OCI-LY1 (cell line): Measurements from ENCODE around the gene AGPAT2.

Experiments
- H2AFZ ChIP-seq: fragments of 200-600 bp; sonication (generic), shearing (Covaris generic); 2 replicates; pipeline ENCODE4 v1.6.0; 2014; ENCODE audit warnings: antibody characterized with exemption, mild to moderate bottlenecking, low read length
- H3F3A ChIP-seq: fragments of 200-600 bp; sonication (generic), shearing (Covaris generic); 2 replicates; pipeline ENCODE4 v1.6.0; 2014; ENCODE audit warnings: mild to moderate bottlenecking, antibody characterized with exemption, low read length, moderate library complexity; ENCODE audit not compliant: insufficient read depth
- H3K27ac ChIP-seq: fragments of 200-600 bp; sonication (generic); 2 replicates; pipeline ENCODE4 v1.5.1; 2014; ENCODE audit warnings: low read length, mixed run types, mild to moderate bottlenecking, low read depth; ENCODE audit not compliant: poor library complexity, severe bottlenecking
- H3K27me3 ChIP-seq: fragments of 200-600 bp; sonication (generic); 2 replicates; pipeline ENCODE4 v1.6.0; 2014; ENCODE audit warnings: antibody characterized with exemption, mild to moderate bottlenecking, low read length, moderate library complexity; ENCODE audit not compliant: insufficient read depth
- H3K36me3 ChIP-seq: fragments of 200-600 bp; sonication (generic); 2 replicates; pipeline ENCODE4 v1.6.1; 2014; ENCODE audit warnings: mild to moderate bottlenecking, antibody characterized with exemption, low read length, moderate library complexity, mixed read lengths; ENCODE audit not compliant: insufficient read depth
- H3K4me1 ChIP-seq: fragments of 200-600 bp; sonication (generic); 2 replicates; pipeline ENCODE4 v1.5.1; 2014; ENCODE audit warnings: mild to moderate bottlenecking, low read length, moderate library complexity; ENCODE audit not compliant: insufficient read depth, severe bottlenecking
- H3K4me2 ChIP-seq: fragments of 200-600 bp; sonication (generic), shearing (Covaris generic); 2 replicates; pipeline ENCODE4 v1.6.1; 2014; ENCODE audit warnings: low read length
- H3K4me3 ChIP-seq: fragments of 200-600 bp; sonication (generic); 2 replicates; pipeline ENCODE4 v1.5.1; 2014; ENCODE audit warnings: low read length, low read depth, mild to moderate bottlenecking, mixed read lengths; ENCODE audit not compliant: poor library complexity, severe bottlenecking
- H3K79me2 ChIP-seq: fragments of 200-600 bp; shearing (Covaris generic); 2 replicates; pipeline ENCODE4 v1.6.1; 2016; ENCODE audit warnings: mixed run types, low read length, mixed read lengths; ENCODE audit not compliant: insufficient read depth
- H3K9ac ChIP-seq: fragments of 200-600 bp; sonication (generic), shearing (Covaris generic); 2 replicates; pipeline ENCODE4 v1.6.1; 2014; ENCODE audit warnings: mild to moderate bottlenecking, low read length, mixed read lengths
- H3K9me2 ChIP-seq: fragments of 200-600 bp; sonication (generic), shearing (Covaris generic); 2 replicates; pipeline ENCODE4 v1.6.1; 2014; ENCODE audit warnings: low read depth, mild to moderate bottlenecking, low read length, mixed read lengths
- H3K9me3 ChIP-seq: fragments of 200-600 bp; shearing (Covaris generic); 2 replicates; pipeline ENCODE4 v1.6.1; 2014; ENCODE audit warnings: low read length, mixed read lengths
- H4K20me1 ChIP-seq: fragments of 200-600 bp; sonication (generic), shearing (Covaris generic); 2 replicates; pipeline ENCODE4 v1.6.0; 2016; ENCODE audit warnings: mild to moderate bottlenecking, low read length; ENCODE audit not compliant: insufficient read depth
- EZH2 ChIP-seq: fragments of 200-600 bp; sonication (generic), shearing (Covaris generic); IDR thresholded peaks from 2 replicates; pipeline ENCODE4 v1.8.0; 2017; ENCODE audit warnings: borderline replicate concordance, mixed run types, mild to moderate bottlenecking, antibody characterized with exemption, low read length, moderate library complexity, mixed read lengths
- TF ChIP-seq, protein P1 (sequence below): fragments of 200-600 bp; sonication (generic), shearing (Covaris generic); IDR thresholded peaks from 2 replicates; pipeline ENCODE4 v1.5.1; 2017; ENCODE audit warnings: mild to moderate bottlenecking, antibody characterized with exemption, low read length, moderate library complexity, mixed read lengths

Gene AGPAT2

DNA sequence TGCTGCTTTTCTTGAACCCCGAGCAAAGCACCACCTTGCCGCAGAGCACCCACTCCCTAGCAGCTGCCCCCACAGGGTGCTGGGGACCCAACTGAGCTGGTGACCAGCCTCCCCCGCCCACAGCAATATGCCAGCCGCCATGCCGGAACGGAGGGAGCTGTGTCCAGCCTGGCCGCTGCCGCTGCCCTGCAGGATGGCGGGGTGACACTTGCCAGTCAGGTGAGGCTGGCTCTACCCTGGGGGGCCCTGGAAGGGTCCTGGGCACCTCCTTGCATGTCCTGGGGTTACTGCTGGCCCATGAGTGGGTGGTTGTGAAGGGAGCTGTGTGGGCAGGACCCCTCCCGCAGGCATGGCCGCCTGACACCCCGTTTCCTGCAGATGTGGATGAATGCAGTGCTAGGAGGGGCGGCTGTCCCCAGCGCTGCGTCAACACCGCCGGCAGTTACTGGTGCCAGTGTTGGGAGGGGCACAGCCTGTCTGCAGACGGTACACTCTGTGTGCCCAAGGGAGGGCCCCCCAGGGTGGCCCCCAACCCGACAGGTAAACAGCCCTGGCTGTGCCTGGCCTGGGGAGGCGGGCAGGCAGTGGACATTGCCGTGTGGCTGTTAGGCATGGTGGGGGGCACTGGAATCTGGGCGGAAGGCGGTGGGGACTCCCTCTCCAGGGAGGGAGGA, 17.3 kb downstream of the AGPAT2 start:
- Histone ChIP-seq H3K9me3 (no peaks in the 10 kb centered on the region), H2AFZ (no peak overlapping the region), H3K9me2 (no peaks in the 10 kb centered on the region), H3K27me3 (peaks cover 18% of the 10 kb centered on the region; the same call in 1 of the 2 replicates), H4K20me1 (no peaks in the 10 kb centered on the region), H3K9ac (no peak overlapping the region), H3K4me1 (no peaks in the 10 kb centered on the region), H3K4me3 (no peak overlapping the region), H3K36me3 (no peaks in the 10 kb centered on the region), H3K27ac (no peak overlapping the region), H3K79me2 (no peaks in the 10 kb centered on the region), H3K4me2 (no peak overlapping the region), H3F3A (no peaks in the 10 kb centered on the region)
- TF ChIP-seq, protein P1, sequence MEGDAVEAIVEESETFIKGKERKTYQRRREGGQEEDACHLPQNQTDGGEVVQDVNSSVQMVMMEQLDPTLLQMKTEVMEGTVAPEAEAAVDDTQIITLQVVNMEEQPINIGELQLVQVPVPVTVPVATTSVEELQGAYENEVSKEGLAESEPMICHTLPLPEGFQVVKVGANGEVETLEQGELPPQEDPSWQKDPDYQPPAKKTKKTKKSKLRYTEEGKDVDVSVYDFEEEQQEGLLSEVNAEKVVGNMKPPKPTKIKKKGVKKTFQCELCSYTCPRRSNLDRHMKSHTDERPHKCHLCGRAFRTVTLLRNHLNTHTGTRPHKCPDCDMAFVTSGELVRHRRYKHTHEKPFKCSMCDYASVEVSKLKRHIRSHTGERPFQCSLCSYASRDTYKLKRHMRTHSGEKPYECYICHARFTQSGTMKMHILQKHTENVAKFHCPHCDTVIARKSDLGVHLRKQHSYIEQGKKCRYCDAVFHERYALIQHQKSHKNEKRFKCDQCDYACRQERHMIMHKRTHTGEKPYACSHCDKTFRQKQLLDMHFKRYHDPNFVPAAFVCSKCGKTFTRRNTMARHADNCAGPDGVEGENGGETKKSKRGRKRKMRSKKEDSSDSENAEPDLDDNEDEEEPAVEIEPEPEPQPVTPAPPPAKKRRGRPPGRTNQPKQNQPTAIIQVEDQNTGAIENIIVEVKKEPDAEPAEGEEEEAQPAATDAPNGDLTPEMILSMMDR, result no peak
- TF ChIP-seq EZH2, result no peak

- Histone ChIP-seq H3F3A (no peaks in the 10 kb centered on the region), H3K4me1 (no peaks in the 10 kb centered on the region), H4K20me1 (no peaks in the 10 kb centered on the region), H3K4me3 (no peak overlapping the region), H3K9ac (no peak overlapping the region), H3K36me3 (no peaks in the 10 kb centered on the region), H3K79me2 (no peaks in the 10 kb centered on the region), H3K9me2 (no peaks in the 10 kb centered on the region), H3K27me3 (peaks cover 18% of the 10 kb centered on the region; the same call in 1 of the 2 replicates), H3K4me2 (no peak overlapping the region), H2AFZ (no peak overlapping the region), H3K9me3 (no peaks in the 10 kb centered on the region), H3K27ac (no peak overlapping the region)
- no peak for TF ChIP-seq EZH2
- TF ChIP-seq, protein P1, result no peak
Measured at GRCh38 chr9:136668983-136669790, 18.1 kb downstream of the AGPAT2 start.

DNA sequence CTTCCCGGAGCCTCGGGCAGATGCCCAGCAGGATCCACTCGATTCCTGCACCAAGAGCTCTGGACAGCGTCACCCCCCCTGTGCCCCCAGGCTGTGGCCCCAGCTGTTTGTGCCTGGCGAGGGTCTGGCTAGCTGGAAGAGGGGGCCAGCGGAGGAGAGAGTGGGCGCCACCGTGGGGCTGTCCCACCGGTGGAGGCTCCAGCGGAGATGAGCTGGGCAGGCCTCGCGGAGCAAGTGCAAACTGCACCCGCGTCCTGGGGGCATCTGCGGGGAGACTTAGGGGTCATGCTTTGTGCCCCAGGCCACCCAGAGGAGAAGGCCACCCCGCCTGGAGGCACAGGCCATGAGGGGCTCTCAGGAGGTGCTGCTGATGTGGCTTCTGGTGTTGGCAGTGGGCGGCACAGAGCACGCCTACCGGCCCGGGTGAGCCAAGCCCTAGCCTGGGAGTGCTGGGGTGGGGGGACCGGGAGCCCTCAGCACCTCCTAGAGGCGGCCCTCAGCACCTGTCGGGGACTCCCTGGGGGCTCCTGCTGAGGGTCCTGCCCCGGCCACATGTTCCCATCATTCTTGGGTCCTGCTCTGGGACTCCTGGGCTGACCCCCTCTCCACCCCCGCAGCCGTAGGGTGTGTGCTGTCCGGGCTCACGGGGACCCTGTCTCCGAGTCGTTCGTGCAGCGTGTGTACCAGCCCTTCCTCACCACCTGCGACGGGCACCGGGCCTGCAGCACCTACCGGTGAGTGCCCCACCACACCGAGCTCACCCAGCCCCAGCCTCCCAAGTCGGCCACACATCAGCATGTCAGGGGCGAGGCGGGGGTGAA, 19.1 kb downstream of the AGPAT2 start:
- Histone ChIP-seq H2AFZ (no peak overlapping the region), H3K36me3 (no peaks in the 10 kb centered on the region), H3K9ac (no peak overlapping the region), H3K27ac (no peak overlapping the region), H3K4me2 (no peak overlapping the region), H3K4me1 (no peaks in the 10 kb centered on the region), H3F3A (no peaks in the 10 kb centered on the region), H4K20me1 (no peaks in the 10 kb centered on the region), H3K27me3 (peaks cover 20% of the 10 kb centered on the region; the same call in 1 of the 2 replicates), H3K79me2 (no peaks in the 10 kb centered on the region), H3K9me2 (no peaks in the 10 kb centered on the region), H3K9me3 (no peaks in the 10 kb centered on the region), H3K4me3 (no peak overlapping the region)
- TF ChIP-seq EZH2, result no peak
- TF ChIP-seq, protein P1, result no peak
